Lung (tissue), 12 donors: ENCODE measurements around the gene HDAC4. TPM values are rescaled to one million over a fixed set of nuclear protein-coding genes. Genes with fewer than 3 reads are reported as not detected.

ENCODE experiments used
- ATAC-seq: fragments of 200-7000 bp; cut with Tn5 transposase; one replicate; pipeline ENCODE4 v1.9.1; 2020; ENCODE audit warnings: moderate number of reproducible peaks; ENCODE audit not compliant: insufficient read depth, low FRiP score
- DNase-seq, 3 donors: peaks; one replicate each; pipeline ENCODE4 v3.0.0-alpha.2; 2013 to 2017
- H3K27ac ChIP-seq, 2 donors: one replicate each; pipeline ENCODE4 v1.5.1; 2013; ENCODE audit warnings: mild to moderate bottlenecking in 2 of 2, moderate library complexity in 2 of 2, control low read depth in 1 of 2, inconsistent platforms in 1 of 2, low read depth in 1 of 2, low read length in 1 of 2
- H3K27me3 ChIP-seq, 3 donors: one replicate each; pipeline ENCODE4 v1.5.1; 2013; ENCODE audit warnings: low read length in 2 of 3; ENCODE audit not compliant: control insufficient read depth in 3 of 3, insufficient read depth in 3 of 3
- H3K36me3 ChIP-seq, 4 donors: one replicate each; pipeline ENCODE4 v1.5.1; 2013; ENCODE audit warnings: low read length in 4 of 4, mild to moderate bottlenecking in 1 of 4, moderate library complexity in 1 of 4; ENCODE audit not compliant: control insufficient read depth in 4 of 4, insufficient read depth in 4 of 4
- H3K4me1 ChIP-seq, 5 donors: one replicate each; pipeline ENCODE4 v1.5.1; 2013; ENCODE audit warnings: low read length in 5 of 5, mild to moderate bottlenecking in 2 of 5, moderate library complexity in 1 of 5; ENCODE audit not compliant: control insufficient read depth in 5 of 5, insufficient read depth in 5 of 5
- H3K4me3 ChIP-seq: one replicate; pipeline ENCODE4 v1.5.1; 2013; ENCODE audit warnings: mild to moderate bottlenecking, control low read depth, moderate library complexity
- H3K9ac ChIP-seq, 2 donors: one replicate each; pipeline ENCODE4 v1.5.1; 2013; ENCODE audit warnings: low read length in 2 of 2, control low read depth in 1 of 2; ENCODE audit not compliant: insufficient read depth in 1 of 2
- H3K9me3 ChIP-seq, 4 donors: one replicate each; pipeline ENCODE4 v1.5.1; 2013; ENCODE audit warnings: low read length in 3 of 4, mild to moderate bottlenecking in 1 of 4, moderate library complexity in 1 of 4; ENCODE audit not compliant: control insufficient read depth in 4 of 4, insufficient read depth in 3 of 4
- CTCF ChIP-seq: IDR thresholded peaks from 2 replicates; pipeline ENCODE4 v1.5.1; 2012; ENCODE audit warnings: mild to moderate bottlenecking; ENCODE audit errors: control extremely low read depth, extremely low read depth
- WGBS, 2 donors: extraction: QIAGEN DNeasy Blood & Tissue Kit; methylation state at CpG; one replicate each; pipeline ENCODE4 v1.1.7; 2013; 5-methylcytosine and 5-hydroxymethylcytosine counted together
- polyA plus RNA-seq, 2 donors: library from polyadenylated mRNA; stranded (reverse); fragments of 200-250 nt; gene quantifications; one replicate each; pipeline ENCODE4 v1.2.1, GENCODE V29; 2013
- total RNA-seq, 2 donors: library from RNA; depleted of rRNA in 1 of 2; stranded (reverse); fragments of >200 nt in 1 of 2; gene quantifications; one replicate each; pipeline ENCODE4 v1.2.1, GENCODE V29; 2014 to 2021
- donor health status: control.
- donor health status: control.
- donor health status: Bipolar disorder and iron deficiency.
- donor health status: healthy.
- donor health status: DM: yes; HTN: yes; CAD: no.

HDAC4 gene
- total and polyA plus RNA-seq, 4 donors = 6.9 to 47.7 (median 20.7) TPM

GRCh38 chr2:239082425-239082824, 318.4 kb downstream of the HDAC4 start:
- no peak for TF ChIP-seq CTCF
- no peaks in the 10 kb centered on the region for H3K27me3 ChIP-seq
- 81 to 87% methylated on average over 14 of the region's 14 CpGs for WGBS, 2 donors
- DNase-seq = no peak
- H3K9me3 ChIP-seq = no peaks in the 10 kb centered on the region
- no peak overlapping the region for H3K27ac ChIP-seq
- peaks cover 3 to 58% (median 13%) of the 10 kb centered on the region in 4 donors for H3K36me3 ChIP-seq
- no peak overlapping the region for H3K9ac ChIP-seq
- H3K4me1 ChIP-seq = no peaks in the 10 kb centered on the region
- no peak for ATAC-seq
- H3K4me3 ChIP-seq = no peak overlapping the region

- ATAC-seq (no peak), DNase-seq (no peak)
- Histone ChIP-seq H3K9me3 (no peaks in the 10 kb centered on the region), H3K36me3 (peaks cover 8 to 61% (median 12%) of the 10 kb centered on the region in 4 donors), H3K9ac (no peak overlapping the region), H3K4me3 (no peak overlapping the region), H3K27ac (no peak overlapping the region), H3K27me3 (no peaks in the 10 kb centered on the region), H3K4me1 (no peaks in the 10 kb centered on the region)
- no peak for TF ChIP-seq CTCF
- 90 to 93% methylated on average over 18 of the region's 18 CpGs for WGBS, 2 donors
Measured at GRCh38 chr2:239081622-239082021, 319.2 kb downstream of the HDAC4 start.

GRCh38 chr2:239081046-239081445, 319.8 kb downstream of the HDAC4 start:
- Histone ChIP-seq H3K4me3 (no peak overlapping the region), H3K27ac (no peak overlapping the region), H3K9me3 (no peaks in the 10 kb centered on the region), H3K9ac (no peak overlapping the region), H3K27me3 (no peaks in the 10 kb centered on the region), H3K4me1 (no peaks in the 10 kb centered on the region), H3K36me3 (peaks cover 8 to 60% (median 12%) of the 10 kb centered on the region in 4 donors)
- no peak for TF ChIP-seq CTCF
- no peak for DNase-seq
- 94 to 95% methylated on average over 19 of the region's 19 CpGs for WGBS, 2 donors
- ATAC-seq = no peak

GRCh38 chr2:239079671-239080294, 321.0 kb downstream of the HDAC4 start:
- Histone ChIP-seq H3K36me3 (peaks cover 8 to 62% (median 11%) of the 10 kb centered on the region in 4 donors), H3K4me3 (no peak overlapping the region), H3K4me1 (no peaks in the 10 kb centered on the region), H3K9ac (no peak overlapping the region), H3K9me3 (no peaks in the 10 kb centered on the region), H3K27ac (no peak overlapping the region), H3K27me3 (no peaks in the 10 kb centered on the region)
- TF ChIP-seq CTCF = no peak
- ATAC-seq (no peak), DNase-seq (no peak)
- WGBS, 2 donors = 95 to 97% methylated on average over 16 of the region's 16 CpGs
